T-helper 9 cell (primary cell): Measurements from ENCODE around the gene PLPP2.

Source experiments
- DNase-seq: peaks from one replicate; pipeline ENCODE4 v3.0.0-alpha.2; 2020

PLPP2 gene

GRCh38 chr19:313988-314815 lies 23.0 kb upstream of the PLPP2 start:
- DNase-seq: no peak

GRCh38 chr19:313169-313987 lies 22.2 kb upstream of the PLPP2 start:
- no peak for DNase-seq

- DNase-seq: no peak
Measured at GRCh38 chr19:311813-312261, 20.6 kb upstream of the PLPP2 start.

GRCh38 chr19:310781-311496 lies 19.7 kb upstream of the PLPP2 start:
- DNase-seq: no peak

DNA sequence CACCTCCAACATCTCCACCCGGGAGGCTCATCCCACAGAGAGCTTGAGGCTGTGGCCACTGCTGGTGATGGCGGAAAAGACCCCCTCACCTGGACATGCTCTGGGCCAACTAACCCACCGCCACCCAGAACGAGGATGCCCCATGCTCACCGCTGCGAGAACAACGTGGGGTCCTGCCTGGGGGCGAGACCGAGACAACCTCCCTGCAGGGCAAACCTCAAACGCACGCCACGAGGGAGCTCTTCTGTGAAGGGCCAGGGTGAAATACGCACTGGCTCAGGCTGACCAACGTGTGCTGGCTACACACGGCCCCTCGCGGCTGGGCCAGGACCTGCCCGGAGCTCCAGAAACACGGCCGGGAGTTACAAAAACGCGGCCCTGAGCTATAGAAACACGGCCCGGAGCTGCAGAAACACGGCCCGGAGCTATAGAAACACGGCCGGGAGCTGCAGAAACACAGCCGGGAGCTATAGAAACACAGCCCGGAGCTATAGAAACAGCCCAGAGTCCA lies 19.0 kb upstream of the PLPP2 start:
- DNase-seq: no peak

GRCh38 chr19:309206-309565 lies 18.0 kb upstream of the PLPP2 start:
- no peak for DNase-seq

GRCh38 chr19:308471-309205 lies 17.4 kb upstream of the PLPP2 start:
- DNase-seq: no peak

DNA sequence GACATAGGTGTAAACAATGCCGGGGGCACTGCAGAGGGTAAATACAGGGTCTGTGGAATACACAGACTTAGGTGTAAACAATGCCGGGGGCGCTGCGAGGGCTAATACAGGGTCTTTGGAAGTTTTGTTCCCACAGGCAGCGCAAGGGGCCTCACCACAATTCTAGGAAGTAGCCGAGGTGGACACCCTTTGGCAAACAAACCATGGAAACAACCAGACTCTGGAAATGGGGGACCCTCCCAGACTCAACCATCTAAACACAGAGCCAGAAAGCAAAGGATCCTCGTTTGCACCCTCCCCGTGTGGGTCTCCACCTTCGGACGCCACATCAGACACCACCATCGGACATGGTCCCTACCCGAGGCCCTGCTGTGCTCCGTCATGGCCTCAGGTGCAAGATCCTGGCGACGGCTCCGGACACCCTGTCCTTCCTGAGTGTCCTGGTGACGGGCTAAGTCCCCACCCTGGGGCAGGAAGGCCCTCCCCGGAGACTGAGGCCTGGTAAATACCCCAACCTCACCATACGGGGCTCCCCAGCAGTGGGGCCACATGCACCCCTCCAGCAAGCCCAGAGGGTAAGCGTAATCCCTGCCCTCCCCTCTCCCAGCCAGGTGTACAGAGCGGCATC lies 16.7 kb upstream of the PLPP2 start:
- no peak for DNase-seq

DNA sequence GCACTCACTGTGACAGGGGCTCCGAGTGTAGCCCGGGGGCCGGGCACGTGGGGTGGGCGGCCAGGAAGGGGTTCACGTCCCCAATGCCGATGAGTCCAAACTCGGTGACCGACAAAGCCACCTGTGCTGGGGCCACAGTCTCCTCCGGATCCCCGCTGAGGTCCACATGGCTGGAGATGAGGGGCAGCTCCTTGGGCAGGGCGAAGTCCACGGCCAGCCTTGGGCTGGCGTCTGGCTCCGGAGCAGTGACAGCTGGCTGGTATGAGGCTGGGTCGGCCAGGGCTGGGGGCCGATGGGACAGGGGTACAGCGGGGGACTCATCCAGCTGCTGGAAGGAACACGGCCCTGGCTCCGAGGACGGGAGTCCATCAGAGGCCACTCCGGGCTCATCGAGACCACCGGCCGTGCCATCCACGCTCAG lies 15.9 kb upstream of the PLPP2 start:
- no peak for DNase-seq

GRCh38 chr19:306151-306900 lies 15.1 kb upstream of the PLPP2 start:
- no peak for DNase-seq

DNA sequence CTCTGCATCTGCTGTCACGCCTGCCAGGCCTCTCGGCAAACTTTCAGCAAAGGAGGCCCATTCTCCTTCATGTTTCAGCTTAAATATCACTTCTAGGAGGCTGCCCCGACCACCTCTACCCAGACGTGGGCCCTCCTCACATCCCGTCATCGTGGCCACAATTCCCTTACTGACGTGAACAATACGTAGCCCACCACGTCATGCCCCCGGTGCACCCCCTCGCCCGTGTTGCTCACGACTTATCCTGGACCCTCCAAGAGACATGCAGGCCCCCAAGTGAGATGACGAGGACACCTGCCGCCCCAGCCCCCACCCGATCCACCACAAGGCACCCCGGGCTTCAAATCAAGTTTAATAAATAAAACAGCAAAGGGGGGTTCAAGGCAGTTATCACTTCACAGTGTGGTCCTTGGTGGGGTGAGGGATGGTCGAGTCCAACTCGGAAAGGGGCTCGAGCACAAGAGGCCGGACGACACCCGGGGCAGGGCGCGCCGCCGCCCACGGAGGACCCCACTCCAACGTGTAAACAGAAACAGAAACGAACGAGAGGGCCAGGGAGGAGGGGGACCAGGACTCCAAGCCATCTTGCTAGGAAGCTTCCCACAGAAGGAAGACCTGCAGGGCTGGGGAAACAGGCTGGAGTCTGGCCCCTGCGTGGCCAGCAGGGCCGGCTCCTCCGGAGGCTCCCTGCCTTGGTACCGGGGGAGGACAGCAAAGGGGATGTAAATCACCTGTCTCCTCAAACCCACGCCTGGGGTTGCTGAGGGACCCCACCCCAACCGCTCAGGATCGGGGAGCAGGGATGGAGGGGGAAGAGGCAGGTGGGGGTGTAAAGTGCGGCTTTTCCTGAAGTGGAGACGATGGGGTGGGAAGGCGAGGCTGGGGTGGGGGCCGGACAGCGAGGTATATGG lies 14.3 kb upstream of the PLPP2 start:
- no peak for DNase-seq

- no peak for DNase-seq
Measured at GRCh38 chr19:296476-297225, 5.4 kb upstream of the PLPP2 start.

DNA sequence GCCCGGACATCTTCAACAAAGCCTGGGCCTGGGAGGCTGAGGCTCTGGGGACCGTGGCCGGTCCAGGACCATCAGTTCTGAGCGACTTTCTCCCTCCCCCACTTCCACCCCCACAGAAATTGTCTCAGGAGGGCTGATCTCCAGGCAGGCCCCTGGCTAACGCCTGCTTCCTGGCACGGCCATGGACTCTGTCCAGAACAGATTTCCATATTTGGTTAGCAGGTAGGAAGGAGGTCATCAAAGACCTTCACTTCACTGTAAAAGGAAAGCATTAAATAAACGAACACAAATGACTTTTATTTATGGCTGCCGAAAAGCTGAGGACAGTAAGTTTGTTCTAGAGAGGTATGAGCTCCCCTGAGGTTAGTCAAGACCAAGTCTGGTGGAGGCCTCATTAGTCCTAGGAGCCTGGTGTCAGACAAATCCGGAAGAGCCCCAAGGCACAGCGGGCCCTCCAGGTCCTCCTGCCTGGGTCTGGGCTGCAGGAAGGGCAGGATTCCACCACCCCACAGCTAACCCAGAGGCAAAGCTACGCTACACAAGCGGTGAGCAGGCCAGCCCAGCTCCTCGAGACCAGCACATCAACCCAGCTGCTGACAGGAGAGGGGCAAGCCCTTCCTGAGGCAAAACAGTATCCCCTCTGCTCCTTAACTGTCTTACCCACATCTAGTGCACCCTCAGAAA lies 4.6 kb upstream of the PLPP2 start:
- no peak for DNase-seq

- peak; percentile 30 for DNase-seq
Measured at GRCh38 chr19:294946-295686, 3.9 kb upstream of the PLPP2 start.

DNA sequence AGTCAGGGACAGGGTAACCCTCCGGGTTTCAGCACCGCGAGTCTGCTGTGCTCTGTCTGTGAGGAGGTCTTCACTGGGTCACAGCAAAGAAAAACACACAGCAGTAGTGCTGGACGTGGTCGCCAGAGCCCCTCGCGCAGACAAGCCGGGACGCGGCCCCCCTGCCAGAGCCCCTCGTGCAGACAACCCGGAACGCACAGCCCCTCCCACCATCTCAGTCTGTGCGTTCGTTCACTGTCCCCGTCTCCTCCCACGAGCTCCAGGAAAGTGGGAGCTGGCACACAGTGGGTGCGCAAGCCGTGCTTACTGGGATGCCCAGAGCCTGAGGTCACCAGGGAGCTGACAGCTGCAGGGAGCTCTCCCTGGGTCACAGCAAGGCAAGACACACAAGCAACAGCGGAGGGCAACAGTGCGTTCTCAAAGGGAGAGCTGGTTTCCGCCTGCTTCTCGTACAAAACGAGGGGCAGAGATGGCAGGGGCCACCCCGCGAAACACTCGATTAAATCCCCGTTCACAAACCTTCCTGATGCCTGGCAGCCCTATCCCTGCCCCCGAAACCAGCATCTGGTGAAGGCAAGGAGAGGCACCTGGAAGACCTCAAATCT lies 3.2 kb upstream of the PLPP2 start:
- DNase-seq: no peak

- no peak for DNase-seq
Measured at GRCh38 chr19:293436-294110, 2.4 kb upstream of the PLPP2 start.

GRCh38 chr19:292951-293350 lies 1.7 kb upstream of the PLPP2 start:
- no peak for DNase-seq
